Heart right ventricle (tissue), 16 donors: ENCODE results near the gene STYXL2. TPM values are rescaled to one million over a fixed set of nuclear protein-coding genes. Genes with fewer than 3 reads are reported as not detected.

Experiments used
- ATAC-seq, 8 donors: fragments of 200-7000 bp; cut with Tn5 transposase; one replicate each; pipeline ENCODE4 v1.9.1; 2020; ENCODE audit warnings: mild to moderate bottlenecking in 8 of 8, moderate library complexity in 8 of 8, moderate number of reproducible peaks in 1 of 8
- DNase-seq, 2 donors: peaks; one replicate each; pipeline ENCODE4 v3.0.0-alpha.2; 2020
- H3K27ac ChIP-seq, 10 donors: fragments of 200-600 bp; sonication (generic) in 2 of 10; one replicate each; pipeline versions ENCODE4 v1.5.0 to v1.8.0; 2020 to 2022; ENCODE audit warnings: mild to moderate bottlenecking in 3 of 10
- H3K27me3 ChIP-seq, 7 donors: fragments of 200-600 bp; one replicate each; pipeline ENCODE4 v1.8.0; 2021 to 2022; ENCODE audit warnings: mild to moderate bottlenecking in 2 of 7
- H3K36me3 ChIP-seq, 9 donors: fragments of 200-600 bp; sonication (generic) in 1 of 9; one replicate each; pipeline versions ENCODE4 v1.5.0 to v1.8.0; 2020 to 2022; ENCODE audit warnings: mild to moderate bottlenecking in 2 of 9
- H3K4me1 ChIP-seq, 9 donors: fragments of 200-600 bp; sonication (generic) in 1 of 9; one replicate each; pipeline versions ENCODE4 v1.5.0 to v1.8.0; 2020 to 2022; ENCODE audit warnings: mild to moderate bottlenecking in 4 of 9
- H3K4me3 ChIP-seq, 10 donors: fragments of 200-600 bp; sonication (generic) in 2 of 10; one replicate each; pipeline versions ENCODE4 v1.5.0 to v1.8.0; 2020 to 2022; ENCODE audit warnings: mild to moderate bottlenecking in 7 of 10, moderate library complexity in 2 of 10
- H3K9me3 ChIP-seq, 11 donors: fragments of 200-600 bp in 10 of 11; sonication (generic) in 2 of 11; one replicate each; pipeline versions ENCODE4 v1.5.0 to v1.8.0; 2013 to 2022; ENCODE audit warnings: mild to moderate bottlenecking in 2 of 11, control low read depth in 1 of 11, moderate library complexity in 1 of 11
- WGBS, 2 donors: extraction: QIAGEN DNeasy Blood & Tissue Kit; methylation state at CpG; one replicate each; pipeline ENCODE4 v1.1.7; 2013; ENCODE audit warnings: inconsistent platforms in 1 of 2; 5-methylcytosine and 5-hydroxymethylcytosine counted together
- intact Hi-C, 10 donors: fragments of 100-400 bp; cut with DNase I; formaldehyde crosslinking; loops; one replicate each; pipeline versions ENCODE4 v1.11.1 to v1.14.2; 2022
- polyA plus RNA-seq, 2 donors: library from polyadenylated mRNA; stranded (reverse); fragments of 200-250 nt; gene quantifications; one replicate each; pipeline ENCODE4 v1.2.3, GENCODE V29; 2013
- total RNA-seq, 10 donors: library from RNA; stranded (reverse); fragmentation: NEBNext Ultra II Directional in 3 of 10; extraction: Animal tissue kit (Norgen Biotek cat#: 25700) in 3 of 10; gene quantifications; one replicate each; pipeline versions ENCODE4 v1.2.1 to v1.2.4, GENCODE V29; 2021 to 2023
- TF ChIP-seq, protein P1 (sequence below), 9 donors: fragments of 200-600 bp; sonication (generic) in 2 of 9; IDR thresholded peaks; one replicate each; pipeline versions ENCODE4 v1.5.0 to v1.8.0; 2021 to 2022; ENCODE audit warnings: antibody characterized with exemption in 9 of 9, mild to moderate bottlenecking in 5 of 9, moderate library complexity in 1 of 9
- donor health status: Arrhythmogenic right ventricular cardiomyopathy.
- donor health status: ischemic (EF 13 %, LVEDD 7.1; RV severe dilation, severe dysfunction).
- donor health status: healthy with polysubstance abuse.
- donor health status: DM: no; HTN: yes; CAD: no.
- donor health status: DM: no; HTN: no; CAD: no.
- donor health status: ischemic (EF 25% LVEDD 6.9; RV normal size, moderate dysfunction).
- donor health status: ischemic (EF 25% LVEDD 5.7; RV mildly dilated, moderate dysfunction).
- donor health status: healthy.
- donor health status: DM: yes; HTN: yes; CAD: no.
- donor health status: Ischemic cardiomyopathy.
- donor health status: ischemic (EF 35%, LVEDD 5.7; RV mildly dilated, moderate dysfunction).
- donor health status: nonischemic (EF 11% LVEDD 7.7; RV severe dilation, severe dysfunction).
- donor health status: DM: yes; HTN: yes; CAD: no.
- donor health status: PGD.
- donor health status: ischemic (EF 29% LVEDD 5.4; RV normal size, mild dysfunction).
- donor health status: nonischemic (EF 23%, LVEDD 6.1; RV moderate dilation, normal function).

The STYXL2 gene
- total and polyA plus RNA-seq, 12 donors: 32.4 to 638 (median 205) TPM

DNA sequence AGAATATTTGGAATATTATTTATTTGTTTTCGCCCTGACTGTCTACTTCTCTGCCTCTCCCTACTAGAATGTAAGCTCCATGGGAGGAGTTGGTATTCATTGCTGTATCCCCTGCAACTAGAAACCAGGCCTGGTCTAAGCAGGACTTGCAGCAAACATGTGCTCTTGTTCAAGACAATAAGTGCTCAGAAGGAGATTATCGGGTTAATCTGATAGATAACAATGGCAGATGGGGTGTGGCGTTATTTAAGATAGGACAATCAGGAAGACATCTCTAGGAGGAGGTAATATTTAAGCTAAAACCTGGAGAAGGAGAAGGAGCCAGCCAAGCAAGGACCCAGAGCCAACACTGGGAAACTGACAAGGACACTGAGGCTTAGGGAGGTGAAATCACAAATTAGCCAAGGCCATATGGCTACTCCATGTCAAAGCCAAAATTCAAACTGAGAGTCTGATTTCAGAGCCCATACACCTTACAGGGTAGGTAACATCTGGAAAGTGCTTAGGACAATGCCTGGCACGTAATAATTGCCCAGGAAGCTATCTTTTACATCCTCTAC, 41.5 kb downstream of the STYXL2 start:
- ATAC-seq: no peak
- 50 to 69% methylated on average over 4 of the region's 4 CpGs for WGBS, 2 donors
- DNase-seq: no peak
- H3K4me3 ChIP-seq: no peak overlapping the region
- H3K27me3 ChIP-seq: peaks cover 0 to 13% (median 4%) of the 10 kb centered on the region in 7 donors
- peaks cover 0 to 14% (median 0%) of the 10 kb centered on the region in 9 donors for H3K4me1 ChIP-seq
- TF ChIP-seq, protein P1, sequence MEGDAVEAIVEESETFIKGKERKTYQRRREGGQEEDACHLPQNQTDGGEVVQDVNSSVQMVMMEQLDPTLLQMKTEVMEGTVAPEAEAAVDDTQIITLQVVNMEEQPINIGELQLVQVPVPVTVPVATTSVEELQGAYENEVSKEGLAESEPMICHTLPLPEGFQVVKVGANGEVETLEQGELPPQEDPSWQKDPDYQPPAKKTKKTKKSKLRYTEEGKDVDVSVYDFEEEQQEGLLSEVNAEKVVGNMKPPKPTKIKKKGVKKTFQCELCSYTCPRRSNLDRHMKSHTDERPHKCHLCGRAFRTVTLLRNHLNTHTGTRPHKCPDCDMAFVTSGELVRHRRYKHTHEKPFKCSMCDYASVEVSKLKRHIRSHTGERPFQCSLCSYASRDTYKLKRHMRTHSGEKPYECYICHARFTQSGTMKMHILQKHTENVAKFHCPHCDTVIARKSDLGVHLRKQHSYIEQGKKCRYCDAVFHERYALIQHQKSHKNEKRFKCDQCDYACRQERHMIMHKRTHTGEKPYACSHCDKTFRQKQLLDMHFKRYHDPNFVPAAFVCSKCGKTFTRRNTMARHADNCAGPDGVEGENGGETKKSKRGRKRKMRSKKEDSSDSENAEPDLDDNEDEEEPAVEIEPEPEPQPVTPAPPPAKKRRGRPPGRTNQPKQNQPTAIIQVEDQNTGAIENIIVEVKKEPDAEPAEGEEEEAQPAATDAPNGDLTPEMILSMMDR (IDR thresholded peaks at IDR 0.05): no peak
- peaks cover 0 to under 1% (median 0%) of the 10 kb centered on the region in 9 donors for H3K36me3 ChIP-seq
- H3K9me3 ChIP-seq: peaks cover 0 to 5% (median 0%) of the 10 kb centered on the region in 11 donors
- intact Hi-C loops: no loop called here
- H3K27ac ChIP-seq: no peak overlapping the region

DNA sequence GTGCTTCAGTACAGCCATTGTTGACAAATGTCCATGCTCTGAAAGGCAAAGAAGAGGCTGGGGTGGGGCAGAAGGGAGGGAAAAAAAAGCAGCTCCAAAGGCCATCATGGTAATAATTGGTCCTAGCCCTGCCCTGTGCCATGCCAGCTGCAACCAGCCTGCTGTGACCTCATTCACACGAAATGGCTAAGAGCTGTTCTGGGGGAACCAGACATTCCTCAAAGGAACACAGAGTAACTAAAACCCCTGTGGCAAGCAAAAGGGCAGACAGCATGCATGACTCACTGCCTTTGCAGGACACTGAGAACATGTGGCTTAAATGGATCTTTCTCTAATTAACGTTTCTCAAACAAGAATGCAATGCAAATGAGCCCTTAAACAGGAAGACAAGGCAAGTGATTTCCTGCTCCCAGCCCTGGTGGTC, 42.3 kb downstream of the STYXL2 start:
- DNase-seq (no peak), ATAC-seq (peak in 5 of 8 donors; percentile 38 to 91 (median 72))
- Histone ChIP-seq H3K36me3 (no peaks in the 10 kb centered on the region), H3K4me3 (no peak overlapping the region), H3K4me1 (peaks cover 0 to 8% (median 0%) of the 10 kb centered on the region in 9 donors), H3K27ac (no peak overlapping the region), H3K9me3 (peaks cover 0 to 5% (median 0%) of the 10 kb centered on the region in 11 donors), H3K27me3 (peaks cover 0 to 4% (median 0%) of the 10 kb centered on the region in 7 donors)
- intact Hi-C loops: no loop called here
- 19 to 38% methylated on average over 2 of the region's 2 CpGs for WGBS, 2 donors
- TF ChIP-seq, protein P1 (IDR thresholded peaks at IDR 0.05): no peak

DNA sequence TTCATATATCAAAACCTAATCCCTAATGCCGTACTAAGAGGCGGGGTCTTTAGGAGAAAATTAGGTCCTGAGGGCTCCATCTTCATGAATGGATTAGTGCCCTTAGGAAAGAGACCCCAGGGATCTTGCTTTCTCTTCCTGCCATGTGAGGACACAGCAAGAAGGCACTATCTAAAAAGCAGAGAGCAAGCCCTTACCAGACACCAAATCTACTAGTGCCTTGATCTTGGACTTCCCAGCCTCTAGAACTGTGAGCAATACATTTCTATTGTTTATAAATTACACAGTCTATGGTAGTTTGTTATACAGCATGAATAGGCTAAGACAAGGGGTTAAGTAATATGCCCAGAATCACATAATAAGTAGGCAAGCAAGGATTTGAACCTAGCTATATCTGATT, 42.9 kb downstream of the STYXL2 start:
- intact Hi-C loops: no loop called here
- Histone ChIP-seq H3K4me3 (no peak overlapping the region), H3K27me3 (peaks cover 0 to 4% (median 0%) of the 10 kb centered on the region in 7 donors), H3K9me3 (peaks cover 0 to 5% (median 0%) of the 10 kb centered on the region in 11 donors), H3K36me3 (no peaks in the 10 kb centered on the region), H3K4me1 (peaks cover 0 to 8% (median 0%) of the 10 kb centered on the region in 9 donors), H3K27ac (no peak overlapping the region)
- DNase-seq: no peak
- 46 to 89% methylated on average over 2 of the region's 2 CpGs for WGBS, 2 donors
- ATAC-seq: no peak
- TF ChIP-seq, protein P1 (IDR thresholded peaks at IDR 0.05): no peak

DNA sequence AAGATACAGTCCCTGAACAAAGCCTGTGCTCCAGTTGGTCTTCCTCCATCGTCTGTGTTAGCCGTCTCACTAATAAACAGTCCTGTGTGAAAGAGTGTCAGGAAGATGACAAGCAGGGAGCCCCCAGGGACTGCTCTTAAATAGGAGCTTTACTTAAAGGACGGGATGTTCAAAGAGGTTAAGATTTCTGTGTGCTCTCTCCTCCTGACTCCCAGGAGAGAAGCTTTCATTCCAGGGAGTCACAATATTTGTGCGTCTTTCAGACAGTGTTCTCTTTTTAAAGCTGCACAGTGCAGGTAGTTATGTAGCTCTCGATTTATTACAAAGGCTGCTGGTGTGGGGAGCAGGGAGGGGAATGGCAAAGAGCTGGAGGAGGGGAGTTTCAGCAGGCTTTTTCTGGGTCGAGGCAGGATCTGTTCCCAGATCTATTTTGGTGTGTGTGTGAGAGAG, 43.5 kb downstream of the STYXL2 start:
- peaks cover 0 to 8% (median 0%) of the 10 kb centered on the region in 9 donors for H3K4me1 ChIP-seq
- DNase-seq (no peak), ATAC-seq (no peak)
- no peaks in the 10 kb centered on the region for H3K36me3 ChIP-seq
- H3K27me3 ChIP-seq: peaks cover 0 to 4% (median 0%) of the 10 kb centered on the region in 7 donors
- TF ChIP-seq, protein P1 (IDR thresholded peaks at IDR 0.05): no peak
- no peak overlapping the region for H3K4me3 ChIP-seq
- H3K9me3 ChIP-seq: peaks cover 0 to 5% (median 0%) of the 10 kb centered on the region in 11 donors
- intact Hi-C loops: no loop called here
- no peak overlapping the region for H3K27ac ChIP-seq
- 22 to 29% methylated on average over 6 of the region's 6 CpGs for WGBS, 2 donors
